ENCODE data around the gene ATAD1. TPM values are rescaled to one million over a fixed set of nuclear protein-coding genes. Genes with fewer than 3 reads are reported as not detected.

Gene ATAD1
- total RNA-seq, 1 experiment from 2014 or later: 232 TPM

GRCh38 chr10:87724789-87725188 lies 93.2 kb downstream of the ATAD1 start:
- no peak for DNase-seq (ENCODE audit: extremely low read depth, low read depth)

- DNase-seq (ENCODE audit: extremely low read depth, low read depth): no peak
Measured at GRCh38 chr10:87723500-87723899, 94.5 kb downstream of the ATAD1 start.

- no peak for DNase-seq (ENCODE audit: extremely low read depth, low read depth)
Measured at GRCh38 chr10:87722716-87723115, 95.3 kb downstream of the ATAD1 start.

- DNase-seq (ENCODE audit: extremely low read depth, low read depth): no peak
Measured at GRCh38 chr10:87721781-87722180, 96.2 kb downstream of the ATAD1 start.

- DNase-seq (ENCODE audit: extremely low read depth, low read depth): no peak
Measured at GRCh38 chr10:87720665-87721064, 97.4 kb downstream of the ATAD1 start.

GRCh38 chr10:87716348-87716670 lies 101.7 kb downstream of the ATAD1 start:
- no peak for DNase-seq (ENCODE audit: extremely low read depth, low read depth)

GRCh38 chr10:87715552-87716347 lies 102.3 kb downstream of the ATAD1 start:
- no peak for DNase-seq (ENCODE audit: extremely low read depth, low read depth)

- no peak for DNase-seq (ENCODE audit: extremely low read depth, low read depth)
Measured at GRCh38 chr10:87713707-87714106, 104.3 kb downstream of the ATAD1 start.

- DNase-seq (ENCODE audit: extremely low read depth, low read depth): no peak
Measured at GRCh38 chr10:87712913-87713616, 105.0 kb downstream of the ATAD1 start.

GRCh38 chr10:87707254-87707653 lies 110.8 kb downstream of the ATAD1 start:
- DNase-seq (ENCODE audit: extremely low read depth, low read depth): no peak

- no peak for DNase-seq (ENCODE audit: extremely low read depth, low read depth)
Measured at GRCh38 chr10:87706731-87707130, 111.3 kb downstream of the ATAD1 start.

GRCh38 chr10:87705339-87705738 lies 112.7 kb downstream of the ATAD1 start:
- DNase-seq (ENCODE audit: extremely low read depth, low read depth): peak; percentile 22

GRCh38 chr10:87703771-87704170 lies 114.3 kb downstream of the ATAD1 start:
- DNase-seq (ENCODE audit: extremely low read depth, low read depth): no peak

GRCh38 chr10:87702973-87703294 lies 115.1 kb downstream of the ATAD1 start:
- DNase-seq (ENCODE audit: extremely low read depth, low read depth): no peak

- no peak for DNase-seq (ENCODE audit: extremely low read depth, low read depth)
Measured at GRCh38 chr10:87702260-87702972, 115.6 kb downstream of the ATAD1 start.

Small RNA genes within 50 kb of the gene (small RNA-seq; reads per million reads assigned to genes)
- 0 to 0.06 reads per million in 2 experiments for gene RN7SL78P

Other genes with a start within 250 kb of the ATAD1 start
- gene PAPSS2, start 158.3 kb downstream of the ATAD1 start, total RNA-seq (2014; rRNA removed; shearing (Covaris generic)): 209 and 218 TPM in 2 replicates
- 1.6 and 2.1 TPM in 2 replicates for gene KLLN, start 45.3 kb upstream of the ATAD1 start, total RNA-seq (2014; rRNA removed; shearing (Covaris generic))
- gene PTEN, start 45.4 kb upstream of the ATAD1 start, total RNA-seq (2014; rRNA removed; shearing (Covaris generic)): 166 and 194 TPM in 2 replicates

All from NCI-H460 (cell line).